GM18519 (cell line): Measurements from ENCODE around the gene LMNA.
"Not testable (repeated sequence)": the region's sequence is repeated elsewhere in the genome, so short reads cannot be mapped to it uniquely, and the experiment has no call there.

Source experiments
- ATAC-seq: cut with Tn5 transposase; IDR thresholded peaks from one replicate; pipeline ENCODE4 v1.9.1; 2021; ENCODE audit warnings: mild to moderate bottlenecking, moderate library complexity; ENCODE audit not compliant: unreplicated experiment, low FRiP score

The LMNA gene

DNA sequence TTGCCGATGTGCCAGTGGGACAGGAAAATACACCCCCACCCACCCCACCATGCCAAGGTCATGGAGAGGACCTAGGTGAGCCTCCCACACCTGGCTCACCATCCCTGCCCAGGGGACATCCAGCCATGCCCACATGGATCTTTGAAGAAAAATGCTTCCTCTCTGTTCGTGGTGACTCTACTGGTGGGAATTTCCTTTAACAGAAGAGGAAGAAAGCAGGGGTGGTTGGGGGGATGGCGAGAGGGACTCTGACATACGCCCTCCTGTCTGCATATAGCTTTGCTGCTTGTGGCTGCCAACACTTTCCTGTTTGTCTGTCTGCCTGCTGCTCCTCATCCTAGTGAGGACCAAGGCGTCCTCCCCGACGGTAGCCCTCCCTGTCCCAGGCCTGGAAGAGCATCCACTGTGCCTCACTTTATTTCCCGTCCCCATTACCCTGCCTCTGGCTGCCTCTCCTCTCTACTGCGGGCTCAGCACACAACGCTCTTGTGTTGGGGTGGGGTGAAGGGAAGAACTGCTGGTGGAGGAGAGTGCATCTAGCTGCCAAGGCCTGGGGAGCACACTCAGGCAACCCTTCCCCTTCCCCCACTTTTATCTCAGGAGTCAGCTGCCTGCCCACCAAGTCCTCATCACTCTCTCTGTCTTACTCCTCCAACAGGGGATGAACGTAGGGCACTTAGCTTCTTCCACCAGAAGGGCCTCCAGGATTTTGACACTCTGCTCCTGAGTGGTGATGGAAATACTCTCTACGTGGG lies 41.4 kb downstream of the LMNA start:
- no peak for ATAC-seq

DNA sequence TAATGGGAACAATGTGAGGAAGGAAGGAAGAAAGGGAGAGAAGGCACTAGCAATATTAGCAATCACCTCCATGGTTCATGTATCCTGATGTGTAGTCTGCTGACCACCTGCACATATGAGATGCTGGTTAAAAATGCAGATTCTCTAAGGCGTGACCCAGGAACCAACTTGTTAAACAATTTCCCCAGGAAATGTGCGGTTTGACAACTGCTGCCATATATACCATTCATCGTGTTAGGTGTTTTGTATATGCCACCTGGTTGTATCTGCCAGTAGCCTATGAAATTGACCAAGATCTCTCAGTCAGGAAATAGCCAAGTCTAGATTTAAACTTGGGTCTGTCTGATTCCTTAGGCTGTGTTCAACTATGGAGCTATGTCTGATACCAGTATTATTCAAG lies 43.0 kb downstream of the LMNA start:
- ATAC-seq = no peak

DNA sequence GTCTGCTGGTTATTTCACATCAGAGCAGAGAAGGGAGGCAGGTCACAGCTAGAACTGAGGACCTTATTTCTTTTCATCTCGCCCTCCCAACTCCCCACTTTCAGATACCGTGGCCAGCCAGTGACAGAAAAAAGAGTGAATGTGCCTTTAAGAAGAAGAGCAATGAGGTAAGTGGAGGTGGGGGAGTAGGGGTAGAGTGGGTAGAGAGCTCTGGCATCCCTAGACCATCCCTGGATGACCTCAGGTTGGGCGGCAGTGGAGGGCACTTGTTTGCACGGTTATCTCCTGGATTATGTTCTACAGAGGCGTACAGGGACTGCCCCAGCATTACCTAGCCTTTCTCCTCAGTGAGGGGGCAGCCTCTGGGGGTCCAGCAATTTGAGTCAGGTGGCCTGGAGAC lies 43.5 kb downstream of the LMNA start:
- ATAC-seq = no peak

DNA sequence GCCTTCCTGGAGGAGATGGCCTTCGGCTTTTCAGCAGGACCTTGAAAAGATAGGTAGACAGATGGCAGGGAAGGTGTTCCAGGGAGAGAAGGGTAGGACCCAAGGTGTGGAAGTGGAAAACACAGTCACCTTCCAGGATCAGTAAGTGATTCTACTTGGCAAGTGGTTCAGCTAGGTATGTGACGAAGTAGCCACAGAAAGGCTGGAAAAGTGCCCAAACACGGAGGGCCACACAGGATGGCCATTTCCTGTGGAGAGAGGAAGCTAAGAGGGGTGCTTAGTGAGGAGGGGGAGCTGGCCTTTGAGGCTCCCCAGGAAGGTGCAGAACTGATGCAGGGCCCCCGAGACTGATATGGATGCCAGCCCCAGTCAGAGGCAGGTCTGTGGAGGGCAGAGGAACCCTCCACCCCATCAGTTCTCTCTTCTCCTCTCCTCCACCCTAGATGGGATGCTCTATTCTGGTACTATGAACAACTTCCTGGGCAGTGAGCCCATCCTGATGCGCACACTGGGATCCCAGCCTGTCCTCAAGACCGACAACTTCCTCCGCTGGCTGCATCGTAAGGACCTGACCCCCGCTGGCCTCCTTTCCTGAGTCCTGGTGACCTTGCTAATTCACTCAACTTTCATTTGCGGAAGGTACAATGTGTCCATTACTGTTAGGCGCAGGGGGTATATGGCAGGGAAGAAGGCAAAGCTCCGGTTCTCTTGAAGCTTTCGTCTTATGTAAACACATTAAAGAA lies 45.7 kb downstream of the LMNA start:
- ATAC-seq = no peak

DNA sequence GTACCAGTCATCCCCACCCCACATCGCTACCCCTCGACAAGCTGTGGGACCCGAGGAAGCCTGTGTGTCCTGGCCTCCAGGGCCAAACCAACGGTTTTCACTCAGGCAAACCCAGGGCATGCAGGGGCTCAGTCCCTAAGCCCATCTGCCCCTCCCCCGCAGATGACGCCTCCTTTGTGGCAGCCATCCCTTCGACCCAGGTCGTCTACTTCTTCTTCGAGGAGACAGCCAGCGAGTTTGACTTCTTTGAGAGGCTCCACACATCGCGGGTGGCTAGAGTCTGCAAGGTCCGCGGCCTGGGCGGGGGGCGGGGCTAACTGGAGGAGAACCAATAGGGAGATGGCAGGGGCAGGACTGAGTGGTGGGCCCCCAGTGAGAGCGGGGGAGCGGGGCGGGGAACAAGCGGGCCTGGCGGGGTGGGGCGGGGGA lies 46.2 kb downstream of the LMNA start:
- no peak for ATAC-seq

DNA sequence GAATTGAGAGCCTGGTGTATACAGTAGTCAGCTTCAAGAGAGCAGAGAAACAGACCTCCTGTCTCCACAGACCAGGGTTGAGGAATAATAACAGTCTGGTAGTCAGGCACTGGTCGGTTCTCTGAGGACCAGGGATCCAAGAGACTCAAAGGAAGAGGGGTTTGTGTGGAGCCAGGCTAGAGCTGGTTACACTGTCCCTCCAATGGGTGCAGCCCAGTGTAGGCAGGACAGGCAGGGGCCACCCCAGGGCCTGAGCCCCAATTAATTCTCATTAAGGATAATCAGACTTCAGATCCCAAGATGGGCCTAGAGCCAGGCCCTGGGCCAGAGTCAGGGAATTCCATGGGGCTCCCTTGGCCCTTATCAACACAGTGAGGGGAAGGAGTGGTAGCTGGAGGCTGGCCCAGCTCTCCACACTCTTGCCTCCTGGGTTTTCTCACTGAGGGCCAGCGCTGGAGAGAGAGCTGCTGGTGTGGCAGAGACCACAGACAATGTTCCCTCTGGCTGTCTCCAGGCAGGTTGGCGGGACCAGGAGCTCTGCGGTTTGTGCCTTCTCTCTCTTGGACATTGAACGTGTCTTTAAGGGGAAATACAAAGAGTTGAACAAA lies 48.0 kb downstream of the LMNA start:
- no peak for ATAC-seq

DNA sequence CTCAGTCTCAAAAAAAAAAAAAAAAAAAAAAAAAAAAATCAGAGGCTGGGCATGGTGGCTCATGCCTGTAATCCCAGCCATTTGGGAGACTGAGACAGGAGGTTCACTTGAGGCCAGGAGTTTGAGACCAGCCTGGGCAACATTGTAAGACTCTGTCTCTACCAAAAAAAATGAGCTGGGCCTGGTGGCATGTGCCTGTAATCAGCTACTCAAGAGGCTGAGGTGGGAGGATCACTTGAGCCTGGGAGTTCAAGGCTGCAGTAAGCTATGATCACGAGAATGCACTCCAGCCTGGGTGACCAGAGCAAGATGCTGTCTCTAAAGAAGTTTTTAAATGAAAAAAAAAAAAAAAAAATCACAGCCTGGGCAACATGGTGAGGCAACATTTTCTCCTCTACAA lies 49.2 kb downstream of the LMNA start:
- ATAC-seq = no peak

DNA sequence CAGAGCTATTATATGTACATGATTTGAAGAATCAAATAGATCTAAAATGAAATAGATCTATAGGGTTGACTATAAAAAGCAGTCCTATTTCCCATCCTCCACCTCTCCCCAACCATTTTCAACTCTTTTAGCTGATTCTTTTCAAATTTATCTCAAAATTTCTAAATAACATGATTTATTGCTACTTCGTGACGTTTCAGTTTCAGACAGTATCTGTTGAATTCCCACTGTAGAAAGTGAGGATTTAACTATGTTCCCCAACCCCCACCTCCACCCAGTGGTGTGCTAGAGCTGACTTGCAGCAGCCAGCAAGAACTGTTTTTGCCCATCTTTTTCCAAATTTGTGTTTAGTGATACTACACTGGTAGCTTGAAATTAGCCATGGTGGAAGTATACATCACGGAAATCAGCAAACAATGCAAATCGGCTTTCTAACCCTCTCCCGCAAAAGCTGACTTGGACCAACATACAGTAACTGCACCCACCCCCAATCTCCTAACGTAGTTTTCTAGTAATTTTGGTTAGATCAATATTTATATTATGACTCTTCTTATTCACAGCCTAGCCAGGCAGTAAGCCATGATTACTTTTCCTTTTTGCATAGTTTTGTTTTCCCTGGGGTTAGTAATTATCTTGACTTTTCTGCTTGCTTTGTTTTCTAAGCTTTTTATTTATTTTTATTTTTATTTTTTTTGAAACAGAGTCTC lies 49.8 kb downstream of the LMNA start:
- no peak for ATAC-seq

DNA sequence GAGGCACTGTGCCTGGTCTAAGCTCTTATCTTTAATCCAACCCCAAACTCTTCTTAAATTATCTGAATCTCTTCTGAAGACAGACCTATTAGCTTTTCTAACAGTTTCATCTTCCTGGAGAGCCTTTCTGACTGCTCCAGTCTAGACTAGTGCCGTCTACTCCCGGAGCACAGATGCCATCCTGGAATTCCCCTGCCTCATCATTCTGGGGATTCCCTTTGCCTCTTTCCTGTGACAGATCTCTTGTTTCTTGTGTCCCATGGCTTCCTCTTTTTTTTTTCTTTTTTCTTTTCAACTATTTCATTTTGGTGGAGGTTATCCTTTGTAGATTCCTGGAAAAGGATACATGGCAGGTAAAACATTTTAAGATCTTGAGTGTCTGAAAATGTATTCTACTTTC lies 50.6 kb downstream of the LMNA start:
- ATAC-seq = no peak

DNA sequence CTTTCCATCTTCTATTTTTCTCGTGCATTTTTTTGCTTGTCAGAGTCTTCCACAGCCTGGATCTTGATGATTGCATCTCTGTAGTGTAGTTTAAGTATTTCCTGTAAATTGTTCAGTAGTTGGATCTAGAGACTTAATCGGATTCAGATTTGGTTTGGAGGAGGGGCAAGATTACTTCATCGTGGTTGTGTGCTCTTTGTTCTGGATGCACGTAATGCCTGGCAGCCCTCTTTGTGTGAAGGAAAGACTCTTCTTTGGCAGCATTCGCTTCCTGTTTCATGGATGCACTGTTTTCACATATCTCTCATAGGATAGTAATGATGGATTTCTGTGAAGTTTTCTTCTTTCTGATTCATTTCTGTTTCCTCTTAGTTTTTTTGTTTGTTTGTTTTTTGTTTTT lies 53.0 kb downstream of the LMNA start:
- no peak for ATAC-seq

DNA sequence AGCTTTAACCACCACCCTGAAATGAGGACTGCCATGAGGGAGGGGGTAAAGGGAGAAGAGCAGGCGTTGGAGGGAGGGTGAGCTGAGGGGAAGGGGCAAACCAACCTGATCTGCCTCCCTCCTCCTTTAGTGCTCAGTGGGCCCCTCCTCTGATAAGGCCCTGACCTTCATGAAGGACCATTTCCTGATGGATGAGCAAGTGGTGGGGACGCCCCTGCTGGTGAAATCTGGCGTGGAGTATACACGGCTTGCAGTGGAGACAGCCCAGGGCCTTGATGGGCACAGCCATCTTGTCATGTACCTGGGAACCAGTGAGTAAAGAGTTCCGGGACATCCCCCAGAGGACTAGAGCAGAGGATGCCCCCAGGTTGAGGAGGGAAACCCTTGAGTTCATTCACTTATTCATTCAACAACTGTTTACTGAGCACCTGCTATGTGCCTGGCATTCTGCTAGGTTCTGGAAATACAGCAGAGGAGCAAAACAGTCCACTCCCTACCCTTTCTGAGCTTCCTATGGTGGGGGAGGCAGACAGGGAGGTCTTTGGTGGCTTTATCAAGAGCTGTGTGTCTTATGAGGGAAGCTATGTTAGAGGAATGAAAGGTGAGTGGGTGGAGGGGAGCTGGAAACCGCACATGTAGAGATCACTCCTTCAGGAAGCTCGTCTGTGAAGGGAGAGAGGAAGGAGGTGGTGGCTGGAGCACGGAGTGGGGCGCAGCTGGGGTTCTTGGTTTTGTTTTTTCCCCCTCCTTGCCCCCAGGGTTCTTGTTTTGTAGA lies 58.4 kb downstream of the LMNA start:
- ATAC-seq = no peak

DNA sequence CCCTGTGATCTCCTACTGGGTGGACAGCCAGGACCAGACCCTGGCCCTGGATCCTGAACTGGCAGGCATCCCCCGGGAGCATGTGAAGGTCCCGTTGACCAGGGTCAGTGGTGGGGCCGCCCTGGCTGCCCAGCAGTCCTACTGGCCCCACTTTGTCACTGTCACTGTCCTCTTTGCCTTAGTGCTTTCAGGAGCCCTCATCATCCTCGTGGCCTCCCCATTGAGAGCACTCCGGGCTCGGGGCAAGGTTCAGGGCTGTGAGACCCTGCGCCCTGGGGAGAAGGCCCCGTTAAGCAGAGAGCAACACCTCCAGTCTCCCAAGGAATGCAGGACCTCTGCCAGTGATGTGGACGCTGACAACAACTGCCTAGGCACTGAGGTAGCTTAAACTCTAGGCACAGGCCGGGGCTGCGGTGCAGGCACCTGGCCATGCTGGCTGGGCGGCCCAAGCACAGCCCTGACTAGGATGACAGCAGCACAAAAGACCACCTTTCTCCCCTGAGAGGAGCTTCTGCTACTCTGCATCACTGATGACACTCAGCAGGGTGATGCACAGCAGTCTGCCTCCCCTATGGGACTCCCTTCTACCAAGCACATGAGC lies 62.2 kb downstream of the LMNA start:
- ATAC-seq = no peak

DNA sequence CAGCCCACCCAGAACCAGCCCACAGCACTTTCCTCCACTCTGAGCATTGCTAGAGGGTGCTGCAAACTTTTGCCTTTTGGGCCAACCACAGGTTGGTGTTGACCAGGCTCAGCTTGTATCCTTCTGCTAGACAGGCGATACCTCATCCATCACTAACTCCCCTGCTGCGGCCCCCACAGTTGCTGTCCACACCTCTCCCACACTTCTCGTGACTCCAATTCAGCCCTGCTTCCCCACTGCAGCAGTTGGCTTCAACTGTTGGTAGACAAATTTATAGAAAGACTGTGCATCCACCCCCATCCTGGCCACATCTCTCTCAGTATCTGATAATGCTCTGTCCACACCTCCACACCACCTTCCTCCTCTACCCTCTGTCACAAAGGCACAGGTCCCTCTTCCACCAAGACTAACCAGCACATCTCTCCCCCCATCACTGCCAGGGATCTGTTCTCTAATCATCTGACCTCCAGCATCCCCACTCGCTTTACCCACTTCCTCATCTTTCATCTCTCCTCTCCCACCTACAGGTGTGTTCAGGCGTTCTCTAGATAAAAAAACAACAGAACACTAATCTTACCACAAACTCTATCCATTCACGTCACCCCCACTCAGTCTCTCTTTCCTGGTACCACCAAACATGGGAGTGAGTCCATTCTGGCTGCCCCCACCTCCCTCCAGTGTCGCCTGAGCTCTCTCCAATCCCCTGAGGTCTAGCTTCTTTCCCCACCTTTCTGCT lies 63.6 kb downstream of the LMNA start:
- ATAC-seq = no peak

DNA sequence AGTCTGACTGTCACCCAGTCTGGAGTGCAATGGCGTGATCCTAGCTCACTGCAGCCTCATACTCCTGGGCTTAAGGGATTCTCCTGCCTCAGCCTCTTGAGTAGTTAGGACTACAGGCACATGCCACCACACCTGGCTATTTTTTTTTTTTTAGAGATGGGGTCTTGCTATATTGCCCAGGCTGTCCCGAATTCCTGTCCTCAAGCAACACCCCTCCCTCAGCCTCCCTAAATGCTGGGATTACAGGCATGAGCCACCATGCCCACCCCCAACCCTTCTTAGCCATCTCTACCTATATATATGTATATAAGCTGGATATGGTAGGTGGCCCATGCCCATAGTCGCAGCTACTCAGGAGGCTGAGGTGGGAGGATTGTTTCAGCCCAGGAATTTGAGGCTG lies 66.0 kb downstream of the LMNA start:
- no peak for ATAC-seq

DNA sequence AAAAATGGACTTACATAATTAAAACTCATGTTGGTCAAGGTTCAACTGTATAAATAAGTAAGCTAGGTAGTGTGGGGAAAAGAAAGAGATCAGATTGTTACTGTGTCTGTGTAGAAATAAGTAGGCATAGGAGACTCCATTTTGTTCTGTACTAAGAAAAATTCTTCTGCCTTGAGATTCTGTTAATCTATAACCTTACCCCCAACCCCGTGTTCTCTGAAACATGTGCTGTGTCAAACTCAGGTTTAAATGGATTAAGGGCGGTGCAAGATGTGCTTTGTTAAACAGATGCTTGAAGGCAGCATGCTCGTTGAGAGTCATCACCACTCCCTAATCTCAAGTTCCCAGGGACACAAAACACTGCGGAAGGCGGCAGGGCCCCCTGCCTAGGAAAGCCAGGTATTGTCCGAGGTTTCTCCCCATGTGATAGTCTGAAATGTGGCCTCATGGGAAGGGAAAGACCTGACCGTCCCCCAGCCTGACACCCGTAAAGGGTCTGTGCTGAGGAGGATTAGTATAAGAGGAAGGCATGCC lies 66.9 kb downstream of the LMNA start:
- ATAC-seq = not testable (repeated sequence)

DNA sequence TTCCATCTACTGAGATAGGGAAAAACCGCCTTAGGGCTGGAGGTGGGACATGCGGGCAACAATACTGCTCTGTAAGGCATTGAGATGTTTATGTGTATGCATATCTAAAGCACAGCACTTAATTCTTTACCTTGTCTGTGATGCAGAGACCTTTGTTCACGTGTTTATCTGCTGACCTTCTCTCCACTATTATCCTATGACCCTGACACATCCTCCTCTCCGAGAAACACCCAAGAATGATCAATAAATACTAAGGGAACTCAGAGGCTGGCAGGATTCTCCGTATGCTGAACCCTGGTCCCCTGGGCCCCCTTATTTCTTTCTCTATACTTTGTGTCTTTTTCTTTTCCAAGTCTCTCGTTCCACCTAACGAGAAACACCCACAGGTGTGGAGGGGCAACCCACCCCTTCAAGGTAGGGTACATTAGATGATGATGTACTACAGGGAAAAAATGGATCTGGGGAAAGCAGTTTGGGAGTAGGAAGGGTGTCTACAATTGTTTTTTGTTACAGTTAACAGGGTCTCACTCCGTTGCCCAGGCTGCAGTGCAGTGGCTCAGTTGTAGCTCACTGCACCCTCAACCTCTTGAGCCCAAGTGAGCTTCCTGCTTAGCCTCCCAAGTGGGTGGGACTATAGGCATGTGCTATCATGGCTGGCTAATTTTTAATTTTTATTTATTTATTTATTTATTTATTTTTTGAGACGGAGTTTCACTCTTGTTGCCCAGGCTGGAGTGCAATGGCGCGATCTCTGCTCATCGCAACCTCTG lies 67.7 kb downstream of the LMNA start:
- ATAC-seq = not testable (repeated sequence)

DNA sequence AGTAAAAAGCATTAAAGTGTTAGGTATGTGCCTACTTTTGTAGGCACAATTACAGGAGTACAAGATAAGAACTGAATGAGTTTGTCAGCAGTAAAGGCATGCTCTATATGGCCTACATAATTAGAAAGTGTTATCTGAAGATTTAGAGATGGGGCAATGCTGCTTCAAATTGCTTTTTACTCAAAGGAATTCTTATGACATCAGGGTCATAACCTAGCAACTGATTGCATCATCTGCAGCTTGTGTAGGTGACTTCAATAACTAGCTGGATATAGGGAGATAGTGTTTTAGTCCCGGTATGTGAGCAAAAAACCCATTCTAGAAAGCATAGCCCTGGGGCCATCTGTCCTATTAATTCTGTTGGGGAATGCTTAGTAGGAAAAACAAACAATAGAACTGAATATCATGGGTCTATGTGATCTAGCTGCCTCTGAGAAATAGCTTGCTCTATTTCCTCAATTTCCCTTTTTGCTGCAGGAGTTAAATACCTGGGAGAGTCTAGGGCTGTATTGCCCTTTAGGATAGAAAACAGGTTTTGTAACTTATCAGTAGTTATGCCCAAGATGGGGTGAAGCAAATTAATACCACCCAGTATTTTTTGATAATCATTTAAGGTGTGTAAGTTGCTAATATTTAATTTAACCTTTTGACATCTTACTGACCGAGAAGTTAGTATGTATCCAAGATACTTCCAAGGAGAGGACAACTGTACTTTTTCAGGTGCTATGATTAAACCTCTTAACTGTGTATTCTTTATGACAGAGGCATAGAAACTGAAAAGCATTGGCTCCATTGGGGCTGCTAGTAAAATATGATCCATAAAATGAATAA lies 72.1 kb downstream of the LMNA start:
- not testable (repeated sequence) for ATAC-seq
